Keratinocyte (primary cell): Measurements from ENCODE around the gene PLXDC1.
"Not testable (repeated sequence)": the region's sequence is repeated elsewhere in the genome, so short reads cannot be mapped to it uniquely, and the experiment has no call there.

ENCODE experiments used
- EZH2 ChIP-seq: IDR thresholded peaks from one replicate; pipeline ENCODE4 v1.6.1; 2012; ENCODE audit warnings: inconsistent platforms, mild to moderate bottlenecking, low read length, moderate library complexity
- TF ChIP-seq, protein P1 (sequence below), 3 experiments: IDR thresholded peaks in 1 of 3; conservative IDR thresholded peaks in 1 of 3; optimal IDR thresholded peaks in 1 of 3; 2 replicates in 2 of 3; 3 replicates in 1 of 3; pipeline versions ENCODE3 to v1.5.1; 2011; ENCODE audit warnings: low read length in 3 of 3, mild to moderate bottlenecking in 3 of 3, moderate library complexity in 2 of 3, control low read depth in 1 of 3, inconsistent platforms in 1 of 3; ENCODE audit not compliant: insufficient read depth in 2 of 3; ENCODE audit errors: extremely low read depth in 1 of 3

DNA sequence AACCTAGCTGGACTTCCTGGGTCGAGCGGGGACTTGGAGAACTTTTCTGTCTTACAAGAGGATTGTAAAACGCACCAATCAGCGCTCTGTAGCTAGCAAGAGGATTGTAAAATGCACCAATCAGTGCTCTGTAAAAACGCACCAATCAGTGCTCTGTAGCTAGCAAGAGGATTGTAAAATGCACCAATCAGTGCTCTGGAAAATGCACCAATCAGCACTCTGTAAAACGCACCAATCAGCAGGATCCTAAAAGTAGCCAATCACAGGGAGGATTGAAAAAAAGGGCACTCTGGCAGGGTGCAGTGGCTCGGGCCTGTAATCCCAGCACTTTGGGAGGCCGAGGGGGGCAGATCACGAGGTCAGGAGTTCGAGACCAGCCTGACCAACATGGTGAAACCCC lies 17.1 kb upstream of the PLXDC1 start:
- TF ChIP-seq, protein P1, sequence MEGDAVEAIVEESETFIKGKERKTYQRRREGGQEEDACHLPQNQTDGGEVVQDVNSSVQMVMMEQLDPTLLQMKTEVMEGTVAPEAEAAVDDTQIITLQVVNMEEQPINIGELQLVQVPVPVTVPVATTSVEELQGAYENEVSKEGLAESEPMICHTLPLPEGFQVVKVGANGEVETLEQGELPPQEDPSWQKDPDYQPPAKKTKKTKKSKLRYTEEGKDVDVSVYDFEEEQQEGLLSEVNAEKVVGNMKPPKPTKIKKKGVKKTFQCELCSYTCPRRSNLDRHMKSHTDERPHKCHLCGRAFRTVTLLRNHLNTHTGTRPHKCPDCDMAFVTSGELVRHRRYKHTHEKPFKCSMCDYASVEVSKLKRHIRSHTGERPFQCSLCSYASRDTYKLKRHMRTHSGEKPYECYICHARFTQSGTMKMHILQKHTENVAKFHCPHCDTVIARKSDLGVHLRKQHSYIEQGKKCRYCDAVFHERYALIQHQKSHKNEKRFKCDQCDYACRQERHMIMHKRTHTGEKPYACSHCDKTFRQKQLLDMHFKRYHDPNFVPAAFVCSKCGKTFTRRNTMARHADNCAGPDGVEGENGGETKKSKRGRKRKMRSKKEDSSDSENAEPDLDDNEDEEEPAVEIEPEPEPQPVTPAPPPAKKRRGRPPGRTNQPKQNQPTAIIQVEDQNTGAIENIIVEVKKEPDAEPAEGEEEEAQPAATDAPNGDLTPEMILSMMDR (optimal IDR thresholded peaks at IDR 0.05 in 1 of 3, IDR thresholded peaks at IDR 0.05 in 1 of 3, conservative IDR thresholded peaks at IDR 0.05 in 1 of 3; ENCODE audit: extremely low read depth in 1 of 3, insufficient read depth in 2 of 3, low read length in 3 of 3), result not testable (repeated sequence)
- TF ChIP-seq EZH2, result not testable (repeated sequence)
